ENCODE measurements around the gene EPHX1.

EPHX1 gene

GRCh38 chr1:225840713-225841112, 30.8 kb downstream of the EPHX1 start:
- H3K36me3 ChIP-seq (ENCODE audit: control insufficient read depth, insufficient read depth, low read length) = no peaks in the 10 kb centered on the region
- H3K27me3 ChIP-seq (ENCODE audit: control insufficient read depth, insufficient read depth, low read length) = no peaks in the 10 kb centered on the region
- no peaks in the 10 kb centered on the region for H3K9me3 ChIP-seq (ENCODE audit: control insufficient read depth, low read length)
- no peak overlapping the region for H3K4me3 ChIP-seq (ENCODE audit: low read length)
- H3K4me1 ChIP-seq (ENCODE audit: control insufficient read depth, insufficient read depth, low read length) = no peaks in the 10 kb centered on the region
- H3K9ac ChIP-seq (ENCODE audit: low read length) = no peak overlapping the region

GRCh38 chr1:225842074-225842473, 32.1 kb downstream of the EPHX1 start:
- H3K9me3 ChIP-seq (ENCODE audit: control insufficient read depth, low read length) = no peaks in the 10 kb centered on the region
- H3K9ac ChIP-seq (ENCODE audit: low read length) = no peak overlapping the region
- no peaks in the 10 kb centered on the region for H3K27me3 ChIP-seq (ENCODE audit: control insufficient read depth, insufficient read depth, low read length)
- H3K36me3 ChIP-seq (ENCODE audit: control insufficient read depth, insufficient read depth, low read length) = peaks cover 11% of the 10 kb centered on the region
- peaks cover under 1% of the 10 kb centered on the region for H3K4me1 ChIP-seq (ENCODE audit: control insufficient read depth, insufficient read depth, low read length)
- H3K4me3 ChIP-seq (ENCODE audit: low read length) = no peak overlapping the region

- Histone ChIP-seq H3K4me1 (ENCODE audit: control insufficient read depth, insufficient read depth, low read length) (peaks cover 9% of the 10 kb centered on the region), H3K4me3 (ENCODE audit: low read length) (no peak overlapping the region), H3K36me3 (ENCODE audit: control insufficient read depth, insufficient read depth, low read length) (peaks cover 12% of the 10 kb centered on the region), H3K9me3 (ENCODE audit: control insufficient read depth, low read length) (no peaks in the 10 kb centered on the region), H3K27me3 (ENCODE audit: control insufficient read depth, insufficient read depth, low read length) (no peaks in the 10 kb centered on the region), H3K9ac (ENCODE audit: low read length) (no peak overlapping the region)
Observed at GRCh38 chr1:225842788-225843425, 33.0 kb downstream of the EPHX1 start.

GRCh38 chr1:225843426-225843795, 33.5 kb downstream of the EPHX1 start:
- Histone ChIP-seq H3K36me3 (ENCODE audit: control insufficient read depth, insufficient read depth, low read length) (peaks cover 17% of the 10 kb centered on the region), H3K9me3 (ENCODE audit: control insufficient read depth, low read length) (no peaks in the 10 kb centered on the region), H3K4me3 (ENCODE audit: low read length) (no peak overlapping the region), H3K4me1 (ENCODE audit: control insufficient read depth, insufficient read depth, low read length) (peaks cover 14% of the 10 kb centered on the region), H3K9ac (ENCODE audit: low read length) (no peak overlapping the region), H3K27me3 (ENCODE audit: control insufficient read depth, insufficient read depth, low read length) (no peaks in the 10 kb centered on the region)

GRCh38 chr1:225844236-225845061, 34.5 kb downstream of the EPHX1 start:
- H3K9me3 ChIP-seq (ENCODE audit: control insufficient read depth, low read length) = no peaks in the 10 kb centered on the region
- no peak overlapping the region for H3K4me3 ChIP-seq (ENCODE audit: low read length)
- H3K9ac ChIP-seq (ENCODE audit: low read length) = no peak overlapping the region
- no peaks in the 10 kb centered on the region for H3K27me3 ChIP-seq (ENCODE audit: control insufficient read depth, insufficient read depth, low read length)
- H3K36me3 ChIP-seq (ENCODE audit: control insufficient read depth, insufficient read depth, low read length) = peaks cover 21% of the 10 kb centered on the region
- peaks cover 18% of the 10 kb centered on the region for H3K4me1 ChIP-seq (ENCODE audit: control insufficient read depth, insufficient read depth, low read length)

- Histone ChIP-seq H3K36me3 (ENCODE audit: control insufficient read depth, insufficient read depth, low read length) (peaks cover 21% of the 10 kb centered on the region), H3K4me3 (ENCODE audit: low read length) (no peak overlapping the region), H3K9ac (ENCODE audit: low read length) (no peak overlapping the region), H3K27me3 (ENCODE audit: control insufficient read depth, insufficient read depth, low read length) (no peaks in the 10 kb centered on the region), H3K4me1 (ENCODE audit: control insufficient read depth, insufficient read depth, low read length) (peaks cover 18% of the 10 kb centered on the region), H3K9me3 (ENCODE audit: control insufficient read depth, low read length) (no peaks in the 10 kb centered on the region)
Observed at GRCh38 chr1:225845097-225845496, 35.2 kb downstream of the EPHX1 start.

GRCh38 chr1:225845571-225846259, 35.8 kb downstream of the EPHX1 start:
- Histone ChIP-seq H3K4me1 (ENCODE audit: control insufficient read depth, insufficient read depth, low read length) (peaks cover 18% of the 10 kb centered on the region), H3K9ac (ENCODE audit: low read length) (no peak overlapping the region), H3K9me3 (ENCODE audit: control insufficient read depth, low read length) (no peaks in the 10 kb centered on the region), H3K4me3 (ENCODE audit: low read length) (no peak overlapping the region), H3K36me3 (ENCODE audit: control insufficient read depth, insufficient read depth, low read length) (peaks cover 21% of the 10 kb centered on the region), H3K27me3 (ENCODE audit: control insufficient read depth, insufficient read depth, low read length) (no peaks in the 10 kb centered on the region)

GRCh38 chr1:225846331-225847310, 36.7 kb downstream of the EPHX1 start:
- no peaks in the 10 kb centered on the region for H3K27me3 ChIP-seq (ENCODE audit: control insufficient read depth, insufficient read depth, low read length)
- H3K9me3 ChIP-seq (ENCODE audit: control insufficient read depth, low read length) = no peaks in the 10 kb centered on the region
- H3K4me3 ChIP-seq (ENCODE audit: low read length) = no peak overlapping the region
- no peak overlapping the region for H3K9ac ChIP-seq (ENCODE audit: low read length)
- peaks cover 21% of the 10 kb centered on the region for H3K36me3 ChIP-seq (ENCODE audit: control insufficient read depth, insufficient read depth, low read length)
- H3K4me1 ChIP-seq (ENCODE audit: control insufficient read depth, insufficient read depth, low read length) = peaks cover 18% of the 10 kb centered on the region

GRCh38 chr1:225847610-225848009, 37.7 kb downstream of the EPHX1 start:
- Histone ChIP-seq H3K4me1 (ENCODE audit: control insufficient read depth, insufficient read depth, low read length) (peaks cover 18% of the 10 kb centered on the region), H3K9me3 (ENCODE audit: control insufficient read depth, low read length) (no peaks in the 10 kb centered on the region), H3K4me3 (ENCODE audit: low read length) (no peak overlapping the region), H3K27me3 (ENCODE audit: control insufficient read depth, insufficient read depth, low read length) (no peaks in the 10 kb centered on the region), H3K36me3 (ENCODE audit: control insufficient read depth, insufficient read depth, low read length) (peaks cover 24% of the 10 kb centered on the region), H3K9ac (ENCODE audit: low read length) (no peak overlapping the region)

GRCh38 chr1:225848030-225848955, 38.4 kb downstream of the EPHX1 start:
- Histone ChIP-seq H3K9ac (ENCODE audit: low read length) (no peak overlapping the region), H3K9me3 (ENCODE audit: control insufficient read depth, low read length) (no peaks in the 10 kb centered on the region), H3K36me3 (ENCODE audit: control insufficient read depth, insufficient read depth, low read length) (peaks cover 31% of the 10 kb centered on the region), H3K4me3 (ENCODE audit: low read length) (no peak overlapping the region), H3K4me1 (ENCODE audit: control insufficient read depth, insufficient read depth, low read length) (peaks cover 18% of the 10 kb centered on the region), H3K27me3 (ENCODE audit: control insufficient read depth, insufficient read depth, low read length) (no peaks in the 10 kb centered on the region)

- no peak overlapping the region for H3K4me3 ChIP-seq (ENCODE audit: low read length)
- peaks cover 46% of the 10 kb centered on the region for H3K36me3 ChIP-seq (ENCODE audit: control insufficient read depth, insufficient read depth, low read length)
- H3K27me3 ChIP-seq (ENCODE audit: control insufficient read depth, insufficient read depth, low read length) = no peaks in the 10 kb centered on the region
- H3K9me3 ChIP-seq (ENCODE audit: control insufficient read depth, low read length) = no peaks in the 10 kb centered on the region
- H3K4me1 ChIP-seq (ENCODE audit: control insufficient read depth, insufficient read depth, low read length) = peaks cover 18% of the 10 kb centered on the region
- no peak overlapping the region for H3K9ac ChIP-seq (ENCODE audit: low read length)
Observed at GRCh38 chr1:225849925-225850324, 40.0 kb downstream of the EPHX1 start.

All from mucosa of stomach (tissue), 1 donor.